Measurements from ENCODE around the gene SARNP.

Gene SARNP

DNA sequence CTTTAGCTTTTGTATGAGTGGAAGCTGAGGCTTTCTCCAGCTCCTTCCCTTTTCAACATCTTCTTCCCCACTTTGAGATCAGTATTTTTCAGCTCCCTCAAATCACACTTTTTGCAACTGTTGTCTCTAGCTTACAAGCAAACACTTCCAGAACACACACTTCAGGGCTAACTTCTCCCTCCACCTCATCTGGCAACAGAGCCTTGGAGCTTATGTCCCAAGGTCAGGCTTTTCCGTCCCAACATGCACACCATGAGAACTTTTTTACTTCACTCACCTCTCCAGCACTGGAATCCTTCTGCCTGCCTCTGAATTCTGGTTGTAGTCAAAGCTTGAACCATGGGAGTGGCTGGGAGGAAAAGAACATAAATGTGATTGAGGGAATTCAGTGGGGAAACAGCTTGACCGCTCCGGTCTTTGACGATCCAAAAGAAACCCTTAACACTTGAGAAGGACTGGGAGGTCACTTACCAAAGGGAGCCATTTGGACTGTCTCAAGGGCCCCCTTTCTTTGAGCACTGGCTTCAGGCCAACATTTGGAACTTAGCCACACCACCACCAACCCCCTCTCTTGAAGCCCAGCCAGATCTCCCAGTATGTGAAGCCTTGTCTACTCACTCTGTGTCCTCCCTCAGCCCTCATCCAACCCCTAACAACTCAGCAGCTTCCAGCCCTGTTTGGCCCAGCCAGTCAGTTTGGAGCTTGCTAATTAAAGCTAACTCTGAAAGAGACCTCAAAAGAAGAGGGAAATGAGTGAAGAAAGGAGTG, 105.6 kb downstream of the SARNP start:
- no peak for DNase-seq (ENCODE audit: low read depth in 2 of 2)

DNA sequence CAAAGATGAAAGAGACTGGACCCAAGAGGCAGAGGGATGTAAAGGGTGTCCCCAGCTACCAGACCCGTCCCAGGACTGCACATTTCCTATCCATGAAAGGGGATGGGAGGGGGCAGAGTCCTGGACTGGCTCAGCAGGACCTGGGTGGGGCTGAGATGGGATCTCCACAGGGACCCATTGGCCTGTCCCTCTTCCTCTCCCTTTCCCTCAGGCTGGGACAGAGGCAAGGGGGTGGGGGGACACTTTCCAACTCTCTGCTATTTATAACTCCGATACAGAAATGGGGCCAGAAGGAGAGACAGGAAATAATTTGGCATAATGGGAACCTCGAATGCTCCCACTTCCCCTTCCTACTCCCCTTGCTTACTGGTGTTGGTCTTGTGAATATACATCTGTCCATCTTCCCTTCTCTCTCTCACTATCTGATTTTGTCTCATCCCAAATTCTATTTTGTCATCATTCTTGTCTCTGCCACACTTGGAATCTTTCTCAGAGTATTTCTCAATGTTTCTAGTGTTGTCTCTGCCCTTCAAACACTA, 108.8 kb downstream of the SARNP start:
- no peak for DNase-seq (ENCODE audit: low read depth in 2 of 2)

- DNase-seq (ENCODE audit: low read depth in 2 of 2) = peak in 1 of 2 donors; percentile 42
These were observed 109.5 kb downstream of the SARNP start, which contains the start of gene ITGA7 for GRCh38 chr12:55707841-55708694. Gene ITGA7, minus strand, starts transcription at chr12:55707904. Its CDS starts 222 bp downstream, at chr12:55707682.

Measured in stimulated activated CD4-positive, alpha-beta T cell treated with anti-CD3 and anti-CD28 coated beads, Interleukin-1b, Interleukin-23, amount 100 ng/mL, for 1 hour (primary cell).